ENCODE data around the gene ENOPH1. TPM values are rescaled to one million over a fixed set of nuclear protein-coding genes. Genes with fewer than 3 reads are reported as not detected.

Gene ENOPH1
- total RNA-seq, 1 experiment from 2014 or later, result 67.6 TPM

DNA sequence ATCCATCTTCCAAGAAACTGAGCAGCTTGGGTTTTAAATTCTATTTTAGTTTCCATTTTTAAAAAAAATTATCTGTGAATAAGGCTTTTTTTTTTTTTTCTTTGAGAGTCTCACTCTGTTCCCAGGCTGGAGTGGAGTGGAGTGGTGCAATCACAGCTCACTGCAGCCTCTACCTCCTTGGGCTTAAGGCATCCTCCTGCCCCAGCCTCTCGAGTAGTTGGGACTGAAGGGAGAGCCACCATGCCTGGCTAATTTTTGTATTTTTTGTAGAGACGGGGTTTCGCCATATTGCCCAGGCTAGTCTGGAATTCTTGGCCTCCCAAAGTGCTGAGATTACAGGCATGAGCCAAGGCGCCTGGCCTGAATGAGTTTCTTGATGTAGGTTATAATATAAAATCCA is 1.4 kb downstream of the ENOPH1 start:
- no peak overlapping the region; the same call in 1 of the 2 replicates for H3K4me3 ChIP-seq (ENCODE audit: low read depth, low read length)
- Mint-ChIP-seq H3K9me3 (ENCODE audit: unreplicated experiment) (no peaks in the 10 kb centered on the region), H3K4me1 (ENCODE audit: low read depth, unreplicated experiment) (peaks cover 11% of the 10 kb centered on the region), H3K36me3 (ENCODE audit: insufficient read depth, unreplicated experiment) (peaks cover 74% of the 10 kb centered on the region), H3K4me3 (ENCODE audit: unreplicated experiment) (peak overlapping the region; percentile 89), H3K27ac (ENCODE audit: unreplicated experiment) (no peak overlapping the region), H3K27me3 (ENCODE audit: insufficient read depth, unreplicated experiment) (no peaks in the 10 kb centered on the region)
- H3K9me3 ChIP-seq, result no peaks in the 10 kb centered on the region
- no TSS peak for BruUV-seq (replicated peaks)
- DNase-seq, result no peak
- H3K36me3 ChIP-seq (ENCODE audit: control insufficient read depth, insufficient read depth, low read length), result peaks cover 1% of the 10 kb centered on the region
- no peaks in the 10 kb centered on the region for H3K27me3 ChIP-seq (replicated peaks; ENCODE audit: control insufficient read depth, insufficient read depth, low read length)
- intact Hi-C loops (cut with micrococcal nuclease; ENCODE audit: unreplicated experiment), result no loop called here
- TF ChIP-seq, protein P1, sequence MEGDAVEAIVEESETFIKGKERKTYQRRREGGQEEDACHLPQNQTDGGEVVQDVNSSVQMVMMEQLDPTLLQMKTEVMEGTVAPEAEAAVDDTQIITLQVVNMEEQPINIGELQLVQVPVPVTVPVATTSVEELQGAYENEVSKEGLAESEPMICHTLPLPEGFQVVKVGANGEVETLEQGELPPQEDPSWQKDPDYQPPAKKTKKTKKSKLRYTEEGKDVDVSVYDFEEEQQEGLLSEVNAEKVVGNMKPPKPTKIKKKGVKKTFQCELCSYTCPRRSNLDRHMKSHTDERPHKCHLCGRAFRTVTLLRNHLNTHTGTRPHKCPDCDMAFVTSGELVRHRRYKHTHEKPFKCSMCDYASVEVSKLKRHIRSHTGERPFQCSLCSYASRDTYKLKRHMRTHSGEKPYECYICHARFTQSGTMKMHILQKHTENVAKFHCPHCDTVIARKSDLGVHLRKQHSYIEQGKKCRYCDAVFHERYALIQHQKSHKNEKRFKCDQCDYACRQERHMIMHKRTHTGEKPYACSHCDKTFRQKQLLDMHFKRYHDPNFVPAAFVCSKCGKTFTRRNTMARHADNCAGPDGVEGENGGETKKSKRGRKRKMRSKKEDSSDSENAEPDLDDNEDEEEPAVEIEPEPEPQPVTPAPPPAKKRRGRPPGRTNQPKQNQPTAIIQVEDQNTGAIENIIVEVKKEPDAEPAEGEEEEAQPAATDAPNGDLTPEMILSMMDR (IDR thresholded peaks at IDR 0.05; ENCODE audit: insufficient read depth in 1 of 2, low read depth in 1 of 2, low read length in 1 of 2, severe bottlenecking in 1 of 2, unreplicated experiment in 1 of 2), result no peak
- H3K4me1 ChIP-seq, result peaks cover 20% of the 10 kb centered on the region
- POLR2A ChIA-PET, result interaction anchor here (0.7 kb wide), 1 partner anchor 58 kb away, joined by 3 read pairs; the partner anchor contains the start of gene HNRNPD
- CTCF ChIA-PET, result no interaction called here

DNA sequence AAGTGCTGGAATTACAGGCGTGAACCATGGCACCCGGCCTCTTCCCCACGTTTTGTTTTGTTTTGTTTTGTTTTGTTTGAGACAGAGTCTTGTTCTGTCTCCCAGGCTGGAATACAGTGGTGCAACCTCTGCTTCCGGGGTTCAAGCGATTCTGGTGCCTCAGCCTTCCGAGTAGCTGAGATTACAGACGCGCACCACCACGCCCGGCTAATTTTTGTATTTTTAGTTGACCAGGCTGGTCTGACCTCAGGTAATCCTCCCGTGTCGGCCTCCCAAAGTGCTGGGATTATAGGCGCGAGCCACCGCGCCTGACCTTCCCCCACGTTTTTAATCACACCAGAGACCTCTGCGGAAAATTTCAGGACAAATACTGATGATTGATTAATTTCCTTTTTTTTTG is 2.2 kb downstream of the ENOPH1 start:
- H3K27me3 ChIP-seq (replicated peaks; ENCODE audit: control insufficient read depth, insufficient read depth, low read length), result no peaks in the 10 kb centered on the region
- Mint-ChIP-seq H3K9me3 (ENCODE audit: unreplicated experiment) (no peaks in the 10 kb centered on the region), H3K4me1 (ENCODE audit: low read depth, unreplicated experiment) (peaks cover 18% of the 10 kb centered on the region), H3K4me3 (ENCODE audit: unreplicated experiment) (peak overlapping the region; percentile 89), H3K36me3 (ENCODE audit: insufficient read depth, unreplicated experiment) (peaks cover 74% of the 10 kb centered on the region), H3K27ac (ENCODE audit: unreplicated experiment) (no peak overlapping the region), H3K27me3 (ENCODE audit: insufficient read depth, unreplicated experiment) (no peaks in the 10 kb centered on the region)
- CTCF ChIA-PET, result no interaction called here
- no peak overlapping the region for H3K4me3 ChIP-seq (ENCODE audit: low read depth, low read length)
- intact Hi-C loops (cut with micrococcal nuclease; ENCODE audit: unreplicated experiment), result no loop called here
- peaks cover 1% of the 10 kb centered on the region for H3K36me3 ChIP-seq (ENCODE audit: control insufficient read depth, insufficient read depth, low read length)
- TF ChIP-seq, protein P1 (IDR thresholded peaks at IDR 0.05; ENCODE audit: insufficient read depth in 1 of 2, low read depth in 1 of 2, low read length in 1 of 2, severe bottlenecking in 1 of 2, unreplicated experiment in 1 of 2), result no peak
- H3K4me1 ChIP-seq, result peaks cover 20% of the 10 kb centered on the region
- BruUV-seq (replicated peaks), result no TSS peak
- POLR2A ChIA-PET, result no interaction called here
- H3K9me3 ChIP-seq, result no peaks in the 10 kb centered on the region
- DNase-seq, result no peak

DNA sequence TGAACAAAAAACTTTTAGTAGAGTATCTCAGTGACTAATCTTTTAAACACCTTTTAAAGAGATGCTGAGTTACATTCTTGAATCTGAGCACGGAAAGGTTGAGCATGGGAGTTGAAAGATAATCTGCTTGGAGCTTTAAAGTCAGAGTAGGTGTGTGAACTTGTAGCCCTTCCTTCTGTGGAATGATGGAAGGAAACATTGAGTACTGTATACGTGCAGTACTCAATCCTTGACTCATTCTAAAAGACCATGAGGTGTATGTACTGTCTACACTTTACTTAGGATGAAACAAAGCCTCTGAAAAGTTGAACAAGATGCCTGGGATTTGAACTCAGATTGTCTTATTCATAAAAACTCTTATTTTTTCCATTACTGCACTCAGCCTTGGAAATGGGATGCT is 3.4 kb downstream of the ENOPH1 start:
- POLR2A ChIA-PET, result no interaction called here

More for the DNA sequence above, 3.4 kb downstream of the ENOPH1 start:
- Mint-ChIP-seq H3K27ac (ENCODE audit: unreplicated experiment) (no peak overlapping the region), H3K27me3 (ENCODE audit: insufficient read depth, unreplicated experiment) (no peaks in the 10 kb centered on the region), H3K4me1 (ENCODE audit: low read depth, unreplicated experiment) (peaks cover 14% of the 10 kb centered on the region), H3K36me3 (ENCODE audit: insufficient read depth, unreplicated experiment) (peaks cover 70% of the 10 kb centered on the region), H3K4me3 (ENCODE audit: unreplicated experiment) (no peak overlapping the region), H3K9me3 (ENCODE audit: unreplicated experiment) (no peaks in the 10 kb centered on the region)
- TF ChIP-seq, protein P1 (IDR thresholded peaks at IDR 0.05; ENCODE audit: insufficient read depth in 1 of 2, low read depth in 1 of 2, low read length in 1 of 2, severe bottlenecking in 1 of 2, unreplicated experiment in 1 of 2), result no peak
- H3K9me3 ChIP-seq, result no peaks in the 10 kb centered on the region
- intact Hi-C loops (cut with micrococcal nuclease; ENCODE audit: unreplicated experiment), result no loop called here
- no TSS peak for BruUV-seq (replicated peaks)
- DNase-seq, result no peak
- no peak overlapping the region for H3K4me3 ChIP-seq (ENCODE audit: low read depth, low read length)
- no peaks in the 10 kb centered on the region for H3K27me3 ChIP-seq (replicated peaks; ENCODE audit: control insufficient read depth, insufficient read depth, low read length)
- no peaks in the 10 kb centered on the region; the same call in none of the 2 replicates for H3K36me3 ChIP-seq (ENCODE audit: control insufficient read depth, insufficient read depth, low read length)
- H3K4me1 ChIP-seq, result peaks cover 17% of the 10 kb centered on the region
- CTCF ChIA-PET, result no interaction called here
